Measurements from ENCODE around the gene P2RX3.
"Not testable (repeated sequence)": the region's sequence is repeated elsewhere in the genome, so short reads cannot be mapped to it uniquely, and the experiment has no call there.

Gene P2RX3

DNA sequence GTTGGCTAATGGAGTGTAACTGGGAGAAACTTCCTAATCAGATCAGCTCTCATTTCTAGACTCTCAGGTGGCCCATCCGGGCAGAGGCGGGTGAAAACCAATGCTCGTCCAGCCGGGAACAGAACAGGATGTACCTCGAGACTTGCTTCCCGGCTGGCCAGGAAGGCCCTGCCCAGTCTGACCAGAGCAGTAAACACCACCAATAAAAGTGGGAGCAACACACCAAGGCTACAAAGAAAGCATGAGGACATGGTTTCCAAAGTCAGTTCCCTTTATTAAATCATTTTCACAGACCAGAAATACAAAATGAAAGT is 12.5 kb upstream of the P2RX3 start:
- no peak for DNase-seq

DNA sequence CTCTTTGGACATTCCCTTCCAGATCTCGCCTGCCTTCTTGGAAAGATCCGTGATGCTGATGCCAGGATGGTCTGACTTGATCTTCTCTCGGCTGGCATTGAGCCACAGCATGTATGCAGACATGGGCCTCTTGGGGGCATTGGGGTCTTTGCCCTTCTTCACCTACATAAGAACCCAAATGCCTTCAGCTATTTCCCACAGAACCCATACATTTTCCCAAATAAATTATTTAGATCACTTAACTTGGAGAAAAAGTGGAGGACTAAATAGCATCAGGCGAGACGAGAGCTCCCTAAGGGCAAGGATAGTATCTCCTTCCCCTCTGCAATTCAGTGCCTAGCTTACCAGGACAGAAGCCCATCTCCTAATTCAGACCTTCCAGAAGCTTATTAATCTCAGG is 10.4 kb upstream of the P2RX3 start:
- DNase-seq = no peak

DNA sequence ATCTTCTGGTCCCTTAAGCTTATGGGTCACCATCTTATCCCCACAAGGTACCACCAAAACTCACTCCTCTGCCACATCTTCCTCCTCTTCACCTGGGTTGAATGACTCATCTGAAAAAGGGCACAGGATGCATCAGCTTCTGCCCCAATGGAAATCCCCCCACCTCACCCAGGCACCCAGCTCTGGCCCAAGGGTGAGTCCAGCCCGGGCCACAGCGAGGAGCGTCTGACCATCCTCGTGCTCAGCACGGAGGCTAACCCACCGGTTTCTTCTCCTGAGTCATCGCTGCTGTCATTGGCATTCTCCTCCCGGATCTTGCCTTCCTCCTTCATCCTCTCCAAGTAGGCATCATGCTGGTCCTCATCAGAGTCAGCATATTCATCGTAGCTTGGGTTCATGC is 8.1 kb upstream of the P2RX3 start:
- peak; percentile 51 to 52 for DNase-seq

DNA sequence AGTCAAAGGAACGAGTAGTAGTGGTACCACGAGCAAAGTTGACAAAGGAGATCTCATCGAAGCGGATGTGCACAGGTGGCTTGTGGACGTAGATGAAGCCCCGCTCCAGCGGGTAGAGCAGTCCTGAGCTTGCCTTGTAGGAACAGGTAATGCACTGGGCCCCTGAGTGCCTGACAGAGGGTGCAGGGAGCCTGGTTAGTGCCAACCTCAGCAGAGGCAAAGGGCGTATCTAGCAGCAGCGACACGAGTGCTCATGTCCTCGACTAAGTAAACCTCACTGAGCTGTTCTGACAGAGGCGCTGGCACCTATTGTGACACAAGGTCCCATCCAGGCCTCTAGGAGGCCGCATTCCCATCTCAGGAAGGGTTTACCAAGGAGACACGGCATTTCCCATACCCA is 6.4 kb upstream of the P2RX3 start:
- DNase-seq = no peak

DNA sequence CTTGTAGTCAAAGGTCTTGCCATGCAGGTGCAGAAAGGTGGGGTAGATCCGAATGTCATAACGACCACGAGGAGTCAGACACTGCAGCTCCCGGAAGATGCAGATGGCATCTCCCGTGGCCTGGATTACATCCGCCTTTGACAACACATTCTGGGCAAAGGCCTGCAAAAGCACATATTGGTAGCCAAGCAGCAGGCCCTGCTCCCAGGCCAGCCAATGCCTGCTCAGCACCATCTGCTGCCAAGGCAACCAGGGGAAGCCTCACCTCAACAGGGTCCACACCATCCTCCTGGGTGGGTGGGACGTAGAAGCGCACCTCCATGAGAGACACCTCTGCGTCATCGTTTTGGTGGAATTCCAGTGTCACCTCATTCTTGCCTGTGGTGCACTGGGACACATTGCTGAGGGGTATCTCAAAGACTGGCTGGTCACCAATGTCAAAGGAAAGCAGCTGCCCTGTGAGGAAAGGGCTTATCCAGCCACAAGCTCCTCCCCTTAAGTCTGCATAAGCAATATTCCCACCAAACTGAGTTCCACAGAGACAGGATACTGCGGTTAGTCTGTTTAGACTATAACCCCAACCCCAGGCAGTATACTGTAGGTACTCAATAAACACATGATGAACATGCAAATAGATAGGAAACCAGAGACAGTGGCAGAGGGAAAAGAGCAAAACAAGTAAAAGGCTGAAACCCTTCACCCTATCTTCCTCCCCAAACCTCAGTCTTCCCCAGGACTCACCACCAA is 5.3 kb upstream of the P2RX3 start:
- no peak for DNase-seq

DNA sequence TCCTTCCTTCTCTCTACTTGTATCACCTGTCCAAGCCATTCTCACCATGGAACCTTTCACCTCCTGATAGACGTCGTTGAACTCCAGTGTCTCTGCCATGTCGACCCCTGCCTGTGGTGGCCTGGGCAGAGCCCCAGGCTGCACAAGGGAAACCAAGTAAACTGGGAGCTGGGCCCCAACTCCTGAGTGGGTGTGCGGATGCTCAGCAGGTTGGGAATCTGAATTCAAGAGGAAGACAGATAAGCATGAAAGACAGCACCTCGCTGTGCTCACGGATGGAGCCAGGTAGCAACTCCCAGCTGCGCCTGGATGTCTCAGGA is 3.2 kb upstream of the P2RX3 start:
- no peak for DNase-seq

- DNase-seq = peak; percentile 90
Measured at GRCh38 chr11:57335343-57336110, 2.6 kb upstream of the P2RX3 start, which contains the start of gene SSRP1. Gene SSRP1 (minus strand): TSS chr11:57335892. CDS start chr11:57335121, 771 bp downstream.

DNA sequence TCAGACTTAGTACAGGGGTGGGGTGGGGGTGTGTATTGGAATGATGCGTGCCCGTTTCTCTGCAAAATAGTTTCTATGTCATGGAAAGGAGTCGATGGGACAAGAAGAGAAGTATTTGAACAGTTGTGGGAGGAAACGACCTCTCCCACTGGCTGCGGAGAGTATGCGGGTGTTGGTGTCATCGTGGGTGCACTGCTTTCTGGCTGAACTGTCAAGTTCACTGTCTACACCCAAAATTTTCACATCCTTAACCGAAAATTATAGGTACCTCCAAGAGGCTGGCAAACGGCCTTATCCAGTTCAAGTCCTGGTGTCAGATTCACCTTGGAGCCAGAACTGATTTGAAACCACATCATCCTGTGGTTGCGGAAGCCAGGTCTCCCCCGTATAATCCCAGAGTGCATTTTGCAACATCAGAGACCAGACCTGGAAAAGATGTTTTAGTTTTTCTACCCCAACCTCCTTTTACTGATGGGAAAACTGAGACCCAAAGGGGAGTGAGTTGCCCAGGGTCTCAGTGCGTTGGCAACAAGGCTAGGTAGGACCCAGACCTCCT is 2.0 kb upstream of the P2RX3 start:
- DNase-seq = peak in 1 of 2 experiments; percentile 49

GRCh38 chr11:57336856-57337255 is 1.3 kb upstream of the P2RX3 start:
- DNase-seq = not testable (repeated sequence)

DNA sequence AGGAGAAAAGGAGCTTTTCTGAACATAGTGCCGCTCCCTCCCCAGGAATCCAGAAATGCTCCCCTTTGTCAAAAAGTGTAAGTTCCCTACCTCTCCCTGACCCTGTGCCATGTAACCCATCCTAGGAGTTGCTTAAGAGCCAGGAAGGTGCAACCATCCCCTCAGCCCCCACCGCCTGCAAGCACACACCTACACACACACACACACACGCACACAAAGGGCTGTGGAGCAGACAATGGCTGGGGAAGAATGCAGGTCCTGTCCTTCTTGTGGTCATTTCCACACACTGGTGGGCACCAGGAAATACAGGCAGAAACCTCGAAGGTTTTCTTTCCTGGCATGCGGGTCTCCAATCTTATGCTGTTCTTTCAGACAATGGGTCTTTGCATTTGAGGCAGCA is 1.2 kb downstream of the P2RX3 start:
- no peak for DNase-seq

DNA sequence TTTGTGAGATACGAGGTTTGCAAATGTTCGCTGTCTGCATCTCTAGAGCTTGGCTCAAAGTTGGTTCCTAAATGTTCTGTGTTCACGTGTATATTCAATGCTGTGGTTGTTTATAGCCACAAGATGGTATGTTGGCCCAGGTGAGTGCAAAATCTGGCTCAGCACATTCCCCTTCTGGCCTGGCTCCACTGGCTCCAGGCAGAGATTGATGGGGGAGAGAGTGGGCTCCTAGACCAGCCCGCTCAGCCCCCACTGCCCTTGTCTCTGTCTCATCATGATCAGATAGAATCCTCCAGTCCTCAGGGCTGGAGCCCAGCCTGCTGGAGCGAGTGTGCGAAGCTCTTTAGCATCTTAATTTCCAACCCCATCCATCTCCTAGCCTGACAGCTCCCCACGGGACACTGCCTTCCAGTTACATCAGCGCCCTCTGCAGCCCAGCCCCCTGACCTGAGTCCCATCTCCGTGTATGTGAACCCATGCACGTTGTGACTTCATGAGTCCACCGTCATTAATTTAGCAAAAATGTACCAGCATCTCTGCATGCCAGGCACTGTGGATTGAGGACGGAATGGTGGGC is 2.0 kb downstream of the P2RX3 start:
- DNase-seq = no peak

GRCh38 chr11:57341250-57341808 is 3.2 kb downstream of the P2RX3 start:
- DNase-seq = no peak

DNA sequence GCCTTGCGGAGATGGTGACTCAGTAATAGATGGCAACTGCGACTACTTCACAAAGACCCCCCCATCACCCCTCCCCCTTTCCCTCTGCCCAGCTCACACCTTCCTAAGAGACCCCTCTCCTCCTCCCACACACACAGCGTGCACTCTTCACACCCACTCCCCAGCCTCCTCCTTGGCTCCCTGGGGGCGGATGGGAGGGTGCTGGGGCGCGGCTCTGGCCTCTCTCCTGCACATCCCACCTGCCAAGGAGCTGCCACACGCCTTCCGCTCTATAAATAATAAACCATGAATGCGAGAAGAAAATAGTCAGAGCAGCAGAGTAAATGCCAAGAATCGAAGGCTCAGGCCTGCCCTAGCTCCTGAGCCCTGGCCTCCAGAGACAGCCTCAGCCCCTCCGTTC is 4.5 kb downstream of the P2RX3 start:
- DNase-seq = no peak

GRCh38 chr11:57343825-57344224 is 5.7 kb downstream of the P2RX3 start:
- no peak for DNase-seq

DNA sequence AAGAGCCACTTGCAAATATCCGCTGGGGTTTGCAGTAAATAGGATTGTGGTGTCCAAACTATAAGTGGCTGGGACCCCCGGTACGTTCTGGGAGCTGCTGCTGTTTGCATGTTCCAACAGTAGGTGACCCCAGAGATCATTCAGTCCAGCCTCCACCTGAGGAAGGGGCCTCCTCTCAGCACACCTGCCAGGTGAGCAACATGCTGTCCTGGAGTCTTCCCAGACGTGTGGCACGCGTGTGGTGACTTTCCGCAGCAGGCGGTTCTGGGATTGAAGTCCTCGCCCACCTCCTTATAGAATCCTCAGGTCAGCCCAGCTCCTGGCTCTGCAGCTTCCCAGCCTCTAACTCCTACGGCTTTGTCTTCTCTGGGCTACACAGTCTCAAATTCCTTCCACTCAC is 6.7 kb downstream of the P2RX3 start:
- DNase-seq = no peak

- peak; percentile 76 to 78 for DNase-seq
Measured at GRCh38 chr11:57345555-57346211, 7.5 kb downstream of the P2RX3 start.

DNA sequence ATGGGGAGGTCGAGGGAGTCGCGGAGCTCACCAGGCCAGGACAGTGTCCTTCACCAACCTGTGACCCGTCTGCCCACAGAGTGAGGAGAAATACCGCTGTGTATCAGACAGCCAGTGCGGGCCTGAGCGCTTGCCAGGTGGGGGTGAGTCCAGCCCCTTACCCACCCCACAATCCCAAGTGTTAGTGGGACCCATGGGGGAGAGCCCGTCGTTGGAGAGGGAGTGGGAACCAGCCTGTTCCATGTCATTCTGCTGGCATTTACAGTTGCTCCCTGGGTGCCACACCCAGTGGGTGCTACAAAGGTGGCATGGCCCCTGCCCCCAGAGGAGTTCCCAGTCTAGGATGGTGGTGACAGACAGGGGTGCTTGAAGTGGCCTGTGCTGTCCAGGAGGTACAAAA is 9.2 kb downstream of the P2RX3 start:
- no peak for DNase-seq

GRCh38 chr11:57348052-57348451 is 9.9 kb downstream of the P2RX3 start:
- no peak for DNase-seq

DNA sequence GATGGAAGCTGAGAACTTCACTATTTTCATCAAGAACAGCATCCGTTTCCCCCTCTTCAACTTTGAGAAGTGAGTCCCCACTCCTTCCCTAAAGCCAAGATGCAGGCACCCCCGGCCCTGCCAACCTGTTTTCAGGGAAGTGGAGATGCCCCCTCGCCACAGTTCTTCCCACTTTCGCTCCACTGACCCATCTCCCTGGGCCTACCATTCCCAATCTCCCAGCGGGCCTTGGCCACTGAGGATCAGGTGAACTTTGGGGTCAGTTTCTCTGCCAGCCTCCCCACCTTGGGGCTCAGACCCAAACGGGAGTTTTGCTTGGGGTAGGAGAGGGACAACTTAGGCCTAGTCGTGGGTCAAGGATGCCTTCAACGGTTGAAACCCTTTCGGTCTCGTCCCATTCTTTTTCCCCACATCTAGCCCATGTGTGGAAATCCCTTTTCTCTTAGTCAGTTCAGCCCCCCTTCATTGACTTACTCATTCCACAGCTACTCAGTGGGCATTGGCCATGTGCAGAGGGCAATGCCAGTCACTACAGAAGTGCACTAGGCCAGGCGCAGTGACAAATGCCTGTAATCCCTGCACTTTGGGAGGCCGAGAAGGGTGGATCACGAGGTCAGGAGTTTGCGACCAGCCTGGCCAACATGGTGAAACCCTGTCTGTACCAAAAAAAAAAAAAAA is 10.6 kb downstream of the P2RX3 start:
- DNase-seq = no peak

DNA sequence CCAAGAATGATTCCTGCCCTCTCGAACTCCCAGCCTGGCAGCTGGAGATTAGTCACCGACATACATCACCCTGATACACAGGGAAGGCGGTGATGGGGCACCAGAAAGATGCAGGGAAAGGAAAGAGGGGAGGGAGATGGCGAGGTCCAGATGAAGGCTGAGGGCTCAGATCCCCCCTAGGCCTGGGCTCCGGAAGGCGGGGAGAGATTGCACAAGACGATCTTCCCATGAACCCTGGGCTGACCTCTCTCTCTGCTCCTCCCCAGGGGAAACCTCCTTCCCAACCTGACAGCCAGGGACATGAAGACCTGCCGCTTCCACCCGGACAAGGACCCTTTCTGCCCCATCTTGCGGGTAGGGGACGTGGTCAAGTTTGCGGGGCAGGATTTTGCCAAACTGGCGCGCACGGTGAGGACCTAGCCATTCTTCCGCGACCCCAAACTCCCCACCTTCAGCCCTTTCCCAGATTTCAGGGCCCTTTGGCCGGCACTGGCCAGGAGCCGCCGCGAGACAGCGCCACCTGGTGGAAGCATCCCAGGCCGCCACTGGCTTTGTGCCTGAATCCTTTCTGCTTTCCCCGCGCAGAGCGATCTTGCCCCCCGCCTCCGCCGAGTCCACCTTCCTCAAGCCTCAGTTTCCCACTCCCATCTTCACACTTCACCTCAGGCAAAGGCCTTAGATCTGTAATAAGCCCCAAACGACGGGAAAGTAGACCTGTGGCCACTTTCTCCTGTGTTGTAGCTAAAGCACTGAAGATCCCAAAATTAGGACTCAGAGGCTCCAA is 11.5 kb downstream of the P2RX3 start:
- DNase-seq = peak; percentile 74 to 81

GRCh38 chr11:57353036-57353435 is 14.9 kb downstream of the P2RX3 start:
- no peak for DNase-seq

DNA sequence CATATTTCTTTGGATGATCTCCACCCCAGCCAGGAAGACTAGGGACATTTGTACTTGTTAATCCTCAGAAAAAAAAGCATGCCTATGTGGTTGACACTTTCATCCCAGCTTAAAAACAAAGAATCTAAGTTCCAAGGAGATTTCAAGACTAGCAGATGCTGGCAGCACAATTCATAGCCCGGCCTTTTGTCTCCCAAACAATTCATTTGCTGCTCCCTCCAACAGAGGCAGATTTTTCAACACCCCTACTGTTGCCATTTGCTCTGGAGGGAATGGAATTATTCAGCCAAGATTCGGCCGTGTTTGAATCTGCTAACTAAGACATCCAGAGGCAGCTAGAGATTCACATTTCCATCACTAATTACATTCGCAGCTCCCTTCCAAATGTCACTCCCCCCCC is 15.3 kb downstream of the P2RX3 start:
- no peak for DNase-seq
